Liver (tissue), 9 donors: Measurements from ENCODE around the gene ILKAP. TPM values are rescaled to one million over a fixed set of nuclear protein-coding genes. Genes with fewer than 3 reads are reported as not detected.

Experiments used
- DNase-seq: peaks from one replicate; pipeline ENCODE4 v3.0.0-alpha.2; 2017; ENCODE audit warnings: low spot score
- H3K27ac ChIP-seq, 2 donors: one replicate each; pipeline ENCODE4 v1.7.0; 2013; ENCODE audit warnings: inconsistent platforms in 2 of 2, low read length in 2 of 2, control low read depth in 1 of 2, low read depth in 1 of 2, mild to moderate bottlenecking in 1 of 2
- H3K27me3 ChIP-seq, 4 donors: one replicate each; pipeline versions ENCODE4 v1.6.1 to v1.7.0; 2013; ENCODE audit warnings: low read length in 3 of 4, inconsistent platforms in 1 of 4, mild to moderate bottlenecking in 1 of 4, moderate library complexity in 1 of 4; ENCODE audit not compliant: control insufficient read depth in 4 of 4, insufficient read depth in 4 of 4
- H3K36me3 ChIP-seq, 4 donors: one replicate each; pipeline versions ENCODE4 v1.6.1 to v1.7.0; 2013; ENCODE audit warnings: low read length in 3 of 4, mild to moderate bottlenecking in 3 of 4, low read depth in 1 of 4, moderate library complexity in 1 of 4; ENCODE audit not compliant: control insufficient read depth in 4 of 4, insufficient read depth in 3 of 4
- H3K4me1 ChIP-seq, 4 donors: one replicate each; pipeline versions ENCODE4 v1.6.1 to v1.7.0; 2013; ENCODE audit warnings: low read length in 3 of 4, mild to moderate bottlenecking in 3 of 4, moderate library complexity in 1 of 4; ENCODE audit not compliant: control insufficient read depth in 4 of 4, insufficient read depth in 4 of 4
- H3K4me3 ChIP-seq, 3 donors: one replicate each; pipeline versions ENCODE4 v1.6.1 to v1.7.0; 2013; ENCODE audit warnings: low read length in 3 of 3, control low read depth in 1 of 3, low read depth in 1 of 3, mild to moderate bottlenecking in 1 of 3
- H3K9ac ChIP-seq, 2 donors: one replicate each; pipeline ENCODE4 v1.7.0; 2013; ENCODE audit warnings: low read length in 2 of 2, mild to moderate bottlenecking in 2 of 2, moderate library complexity in 2 of 2, control low read depth in 1 of 2, low read depth in 1 of 2
- H3K9me3 ChIP-seq, 4 donors: one replicate each; pipeline versions ENCODE4 v1.6.1 to v1.7.0; 2013; ENCODE audit warnings: low read length in 3 of 4; ENCODE audit not compliant: control insufficient read depth in 4 of 4
- CTCF ChIP-seq: fragments of 150-350 bp; IDR thresholded peaks from 2 replicates; pipeline ENCODE4 v1.5.1; 2017; ENCODE audit warnings: improper control_type of control experiment, low read depth, low read length; ENCODE audit not compliant: missing input control
- EGR1 ChIP-seq, 2 donors: IDR thresholded peaks; 2 replicates each; pipeline ENCODE4 v1.6.1; 2016 to 2018; ENCODE audit warnings: antibody characterized with exemption in 2 of 2, low read depth in 2 of 2
- FOXA1 ChIP-seq: IDR thresholded peaks from 2 replicates; pipeline ENCODE4 v1.6.1; 2016; ENCODE audit warnings: antibody characterized with exemption
- FOXA2 ChIP-seq: IDR thresholded peaks from 2 replicates; pipeline ENCODE4 v1.6.1; 2016; ENCODE audit warnings: antibody characterized with exemption
- GABPA ChIP-seq, 2 donors: IDR thresholded peaks in 1 of 2; conservative IDR thresholded peaks in 1 of 2; 2 replicates each; pipeline ENCODE4 v1.6.1; 2016; ENCODE audit warnings: antibody characterized with exemption in 2 of 2, mild to moderate bottlenecking in 1 of 2, moderate library complexity in 1 of 2
- HNF4A ChIP-seq, 2 donors: conservative IDR thresholded peaks; 2 replicates each; pipeline ENCODE4 v1.6.1; 2016; ENCODE audit warnings: antibody characterized with exemption in 2 of 2, mild to moderate bottlenecking in 2 of 2
- HNF4G ChIP-seq: IDR thresholded peaks from 2 replicates; pipeline ENCODE4 v1.6.1; 2016; ENCODE audit warnings: antibody characterized with exemption
- JUND ChIP-seq, 2 donors: IDR thresholded peaks; 2 replicates each; pipeline ENCODE4 v1.6.1; 2016; ENCODE audit warnings: antibody characterized with exemption in 2 of 2
- MAX ChIP-seq: IDR thresholded peaks from 2 replicates; pipeline ENCODE4 v1.6.1; 2016; ENCODE audit warnings: antibody characterized with exemption
- RAD21 ChIP-seq, 2 donors: IDR thresholded peaks; 2 replicates each; pipeline ENCODE4 v1.6.1; 2016; ENCODE audit warnings: antibody characterized with exemption in 2 of 2, mild to moderate bottlenecking in 2 of 2
- REST ChIP-seq: IDR thresholded peaks from 2 replicates; pipeline ENCODE4 v1.6.1; 2016; ENCODE audit warnings: antibody characterized with exemption, mild to moderate bottlenecking
- RXRA ChIP-seq, 2 donors: IDR thresholded peaks; 2 replicates each; pipeline ENCODE4 v1.6.1; 2017 to 2018; ENCODE audit warnings: antibody characterized with exemption in 2 of 2, mild to moderate bottlenecking in 1 of 2
- SP1 ChIP-seq: IDR thresholded peaks from 2 replicates; pipeline ENCODE4 v1.6.1; 2018; ENCODE audit warnings: antibody characterized with exemption, mild to moderate bottlenecking
- TAF1 ChIP-seq: conservative IDR thresholded peaks from 2 replicates; pipeline ENCODE4 v1.6.1; 2016; ENCODE audit warnings: antibody characterized with exemption, mild to moderate bottlenecking
- YY1 ChIP-seq: IDR thresholded peaks from 2 replicates; pipeline ENCODE4 v1.6.1; 2016; ENCODE audit warnings: antibody characterized with exemption, mild to moderate bottlenecking
- WGBS: extraction: QIAGEN DNeasy Blood & Tissue Kit; methylation state at CpG from one replicate; pipeline ENCODE4 v1.1.7; 2013; 5-methylcytosine and 5-hydroxymethylcytosine counted together
- polyA plus RNA-seq, 2 donors: library from polyadenylated mRNA; stranded (reverse) in 1 of 2; unstranded in 1 of 2; fragments of 200-250 nt in 1 of 2; fragments of >200 nt in 1 of 2; fragmentation: Nextera tagmentation in 1 of 2; extraction: Ambion mirVana in 1 of 2; gene quantifications; one replicate each; pipeline versions ENCODE4 v1.2.1 to v1.2.3, GENCODE V29; 2013 to 2015
- total RNA-seq, 2 donors: library from RNA; depleted of rRNA; stranded (reverse); fragments of >200 nt; gene quantifications; one replicate each; pipeline ENCODE4 v1.2.3, GENCODE V29; 2014
- TF ChIP-seq, protein P1 (sequence below): IDR thresholded peaks from 2 replicates; pipeline ENCODE4 v1.6.1; 2016; ENCODE audit warnings: antibody characterized with exemption
- donor health status: healthy.
- donor health status: healthy.
- donor health status: healthy.
- donor health status: healthy.
- donor health status: healthy.

Gene ILKAP
- total and polyA plus RNA-seq, 4 donors, result 15.0 to 21.1 (median 20.0) TPM

DNA sequence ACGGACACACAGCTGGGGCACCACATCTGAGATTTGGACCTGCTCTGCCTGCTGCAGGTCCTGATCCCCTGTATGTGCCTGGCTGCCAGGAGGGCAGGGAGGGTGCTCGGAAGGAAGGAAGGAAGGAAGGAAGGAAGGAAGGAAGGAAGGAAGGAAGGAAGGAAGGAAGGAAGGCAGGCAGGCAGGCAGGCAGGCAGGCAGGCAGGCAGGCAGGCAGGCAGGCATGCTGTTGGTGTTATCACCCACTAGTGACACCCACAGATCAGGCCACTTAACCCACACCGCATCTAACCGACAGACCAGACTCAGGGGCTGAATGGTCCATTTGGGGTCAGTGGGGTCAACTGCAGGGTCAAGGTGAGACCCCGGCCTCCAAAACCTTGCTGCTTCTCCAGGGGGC, 59.2 kb downstream of the ILKAP start:
- Histone ChIP-seq H3K9ac (no peak overlapping the region), H3K36me3 (no peaks in the 10 kb centered on the region), H3K4me1 (no peaks in the 10 kb centered on the region), H3K27ac (no peak overlapping the region), H3K4me3 (no peak overlapping the region), H3K9me3 (no peaks in the 10 kb centered on the region), H3K27me3 (no peaks in the 10 kb centered on the region)
- 89% methylated on average over 5 of the region's 5 CpGs for whole genome bisulfite sequencing
- TF ChIP-seq FOXA2 (no peak), REST (no peak), GABPA (IDR thresholded peaks at IDR 0.05 in 1 of 2, conservative IDR thresholded peaks at IDR 0.05 in 1 of 2) (no peak), EGR1 (IDR thresholded peaks at IDR 0.05; ENCODE audit: low read depth in 2 of 2) (no peak), HNF4G (no peak), MAX (no peak), RXRA (IDR thresholded peaks at IDR 0.05) (no peak), FOXA1 (no peak), CTCF (no peak), HNF4A (conservative IDR thresholded peaks at IDR 0.05) (no peak), JUND (IDR thresholded peaks at IDR 0.05) (no peak)
- DNase-seq, result no peak

GRCh38 chr2:238143239-238143951, 60.1 kb downstream of the ILKAP start:
- DNase-seq, result no peak
- Histone ChIP-seq H3K4me3 (no peak overlapping the region), H3K27me3 (no peaks in the 10 kb centered on the region), H3K9ac (no peak overlapping the region), H3K9me3 (no peaks in the 10 kb centered on the region), H3K4me1 (no peaks in the 10 kb centered on the region), H3K27ac (no peak overlapping the region), H3K36me3 (no peaks in the 10 kb centered on the region)
- 82% methylated on average over 20 of the region's 20 CpGs for WGBS
- no peak for TF ChIP-seq TAF1
- no peak for TF ChIP-seq FOXA1
- no peak for TF ChIP-seq CTCF
- no peak for TF ChIP-seq EGR1 (IDR thresholded peaks at IDR 0.05; ENCODE audit: low read depth in 2 of 2)
- TF ChIP-seq GABPA (IDR thresholded peaks at IDR 0.05 in 1 of 2, conservative IDR thresholded peaks at IDR 0.05 in 1 of 2), result no peak
- TF ChIP-seq, protein P1, sequence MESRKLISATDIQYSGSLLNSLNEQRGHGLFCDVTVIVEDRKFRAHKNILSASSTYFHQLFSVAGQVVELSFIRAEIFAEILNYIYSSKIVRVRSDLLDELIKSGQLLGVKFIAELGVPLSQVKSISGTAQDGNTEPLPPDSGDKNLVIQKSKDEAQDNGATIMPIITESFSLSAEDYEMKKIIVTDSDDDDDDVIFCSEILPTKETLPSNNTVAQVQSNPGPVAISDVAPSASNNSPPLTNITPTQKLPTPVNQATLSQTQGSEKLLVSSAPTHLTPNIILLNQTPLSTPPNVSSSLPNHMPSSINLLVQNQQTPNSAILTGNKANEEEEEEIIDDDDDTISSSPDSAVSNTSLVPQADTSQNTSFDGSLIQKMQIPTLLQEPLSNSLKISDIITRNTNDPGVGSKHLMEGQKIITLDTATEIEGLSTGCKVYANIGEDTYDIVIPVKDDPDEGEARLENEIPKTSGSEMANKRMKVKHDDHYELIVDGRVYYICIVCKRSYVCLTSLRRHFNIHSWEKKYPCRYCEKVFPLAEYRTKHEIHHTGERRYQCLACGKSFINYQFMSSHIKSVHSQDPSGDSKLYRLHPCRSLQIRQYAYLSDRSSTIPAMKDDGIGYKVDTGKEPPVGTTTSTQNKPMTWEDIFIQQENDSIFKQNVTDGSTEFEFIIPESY, result no peak
- no peak for TF ChIP-seq YY1
- TF ChIP-seq RAD21 (IDR thresholded peaks at IDR 0.05), result no peak
- TF ChIP-seq HNF4G, result no peak
- TF ChIP-seq HNF4A (conservative IDR thresholded peaks at IDR 0.05), result no peak
- no peak for TF ChIP-seq MAX
- no peak for TF ChIP-seq SP1
- no peak for TF ChIP-seq RXRA (IDR thresholded peaks at IDR 0.05)
- no peak for TF ChIP-seq JUND (IDR thresholded peaks at IDR 0.05)
- TF ChIP-seq FOXA2, result no peak
